HG02610 (cell line): Measurements from ENCODE around the gene NYAP2.

Experiments used
- ATAC-seq: cut with Tn5 transposase; IDR thresholded peaks from one replicate; pipeline ENCODE4 v1.9.1; 2021; ENCODE audit warnings: mild to moderate bottlenecking, moderate library complexity; ENCODE audit not compliant: unreplicated experiment

Gene NYAP2

DNA sequence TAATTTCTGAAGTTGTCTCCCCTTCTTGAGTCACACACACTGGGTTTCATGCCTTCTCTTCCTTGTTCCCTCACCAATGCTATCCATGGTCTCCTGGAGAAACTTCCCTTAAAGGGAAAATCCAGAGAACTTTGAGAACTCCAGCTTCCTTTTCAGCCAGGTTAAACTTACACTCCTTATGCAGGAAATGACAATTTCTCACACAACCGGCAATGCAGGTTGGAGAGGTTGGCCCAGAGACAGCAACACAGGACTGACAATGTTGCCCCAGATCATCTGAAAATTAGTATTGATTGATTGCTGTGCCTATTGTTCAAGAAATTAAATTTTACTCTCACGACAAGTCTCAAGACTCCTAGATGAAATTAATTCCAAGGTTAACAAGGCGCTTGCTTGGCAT is 292.2 kb downstream of the NYAP2 start:
- ATAC-seq, result no peak

DNA sequence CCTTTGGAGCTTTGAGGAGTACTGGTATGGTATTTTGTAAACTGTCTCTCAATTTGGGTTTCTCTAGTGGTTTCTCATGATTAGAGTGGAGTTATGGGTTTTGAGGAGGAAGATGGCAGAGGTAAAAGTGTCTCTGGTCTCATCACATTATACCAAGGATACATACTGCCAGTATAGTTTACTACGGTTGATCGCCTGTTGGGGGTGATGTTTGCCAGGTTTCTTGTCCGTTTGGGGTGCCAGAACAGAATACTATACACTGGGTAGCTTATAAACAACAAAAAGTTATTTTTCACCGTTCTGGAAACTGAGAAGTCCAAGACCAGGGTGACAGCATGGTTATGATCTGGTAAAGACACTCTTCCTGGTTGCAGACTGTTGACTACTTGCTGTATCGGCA is 293.7 kb downstream of the NYAP2 start:
- no peak for ATAC-seq

DNA sequence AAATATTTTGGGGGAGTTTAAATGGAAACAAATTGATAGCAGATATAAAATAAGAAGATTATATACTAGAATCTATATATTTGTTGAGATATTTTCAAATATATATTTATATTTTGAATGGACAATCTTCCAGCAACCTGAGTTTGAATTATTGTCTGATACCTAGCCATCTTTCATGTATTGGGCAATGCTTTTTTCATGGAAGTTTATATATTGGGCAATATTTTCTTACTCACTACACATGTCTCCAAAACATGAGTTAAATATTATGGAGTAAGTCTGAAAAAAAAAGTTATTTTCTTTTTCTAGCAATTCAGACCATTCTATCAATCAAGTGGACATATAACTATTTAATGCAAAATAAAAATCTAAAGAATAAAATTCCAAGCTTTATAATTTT is 295.2 kb downstream of the NYAP2 start:
- no peak for ATAC-seq

DNA sequence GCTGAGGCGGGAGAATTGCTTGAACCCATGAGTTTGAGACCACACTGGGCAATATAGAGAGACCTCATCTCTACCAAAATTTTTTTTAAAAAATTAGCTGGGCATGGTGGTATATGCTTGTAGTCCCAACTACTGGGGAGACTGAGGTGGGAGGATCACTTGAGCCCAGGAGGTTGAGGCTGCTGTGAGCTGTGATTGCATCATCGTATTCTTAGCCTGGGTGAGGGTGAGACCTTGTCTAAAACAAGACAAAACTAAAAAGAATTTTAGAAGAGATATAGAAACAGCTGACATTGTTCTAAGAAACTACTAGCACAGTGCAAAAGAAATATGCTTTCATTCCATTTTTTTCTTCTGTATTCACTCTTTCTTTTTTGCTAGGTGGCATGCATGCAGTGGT is 298.4 kb downstream of the NYAP2 start:
- ATAC-seq, result no peak
